Effector CD8-positive, alpha-beta T cell (primary cell): ENCODE measurements around the gene KIFAP3.
"Not testable (repeated sequence)": the region's sequence is repeated elsewhere in the genome, so short reads cannot be mapped to it uniquely, and the experiment has no call there.

Experiments used
- DNase-seq: peaks from one replicate; lab custom pipeline; 2025; lab: John Stamatoyannopoulos, UW

Gene KIFAP3

GRCh38 chr1:170063109-170063826, 11.2 kb downstream of the KIFAP3 start:
- DNase-seq: no peak

- not testable (repeated sequence) for DNase-seq
Observed at GRCh38 chr1:170061676-170062075, 12.8 kb downstream of the KIFAP3 start.

- DNase-seq: not testable (repeated sequence)
Observed at GRCh38 chr1:170060015-170060520, 14.4 kb downstream of the KIFAP3 start.

- no peak for DNase-seq
Observed at GRCh38 chr1:170049176-170049800, 25.2 kb downstream of the KIFAP3 start.

- DNase-seq: no peak
Observed at GRCh38 chr1:170048515-170048914, 26.0 kb downstream of the KIFAP3 start.

GRCh38 chr1:170044187-170044586, 30.3 kb downstream of the KIFAP3 start:
- DNase-seq: no peak

- DNase-seq: no peak
Observed at GRCh38 chr1:170041423-170042192, 32.9 kb downstream of the KIFAP3 start.

- no peak for DNase-seq
Observed at GRCh38 chr1:170032531-170033280, 41.8 kb downstream of the KIFAP3 start.

- no peak for DNase-seq
Observed at GRCh38 chr1:170030212-170030611, 44.3 kb downstream of the KIFAP3 start.

- no peak for DNase-seq
Observed at GRCh38 chr1:170027760-170028159, 46.7 kb downstream of the KIFAP3 start.

GRCh38 chr1:170020859-170021258, 53.6 kb downstream of the KIFAP3 start:
- no peak for DNase-seq

GRCh38 chr1:170017478-170017877, 57.0 kb downstream of the KIFAP3 start:
- no peak for DNase-seq

GRCh38 chr1:170012920-170013319, 61.6 kb downstream of the KIFAP3 start:
- DNase-seq: no peak

GRCh38 chr1:170010443-170010842, 64.1 kb downstream of the KIFAP3 start:
- no peak for DNase-seq

- DNase-seq: no peak
Observed at GRCh38 chr1:170009551-170009950, 64.9 kb downstream of the KIFAP3 start.

- not testable (repeated sequence) for DNase-seq
Observed at GRCh38 chr1:170008745-170009144, 65.8 kb downstream of the KIFAP3 start.

GRCh38 chr1:170003270-170003835, 71.1 kb downstream of the KIFAP3 start:
- not testable (repeated sequence) for DNase-seq

GRCh38 chr1:170001266-170001665, 73.2 kb downstream of the KIFAP3 start:
- DNase-seq: no peak

- no peak for DNase-seq
Observed at GRCh38 chr1:169999761-170000160, 74.7 kb downstream of the KIFAP3 start.

GRCh38 chr1:169999331-169999741, 75.2 kb downstream of the KIFAP3 start:
- DNase-seq: no peak

GRCh38 chr1:169995993-169996392, 78.5 kb downstream of the KIFAP3 start:
- DNase-seq: no peak
